ENCODE results near the gene NEURL1.

GRCh38 chr10:103466734-103467133 lies 26.8 kb upstream of the NEURL1 start:
- TF ChIP-seq, protein P1, sequence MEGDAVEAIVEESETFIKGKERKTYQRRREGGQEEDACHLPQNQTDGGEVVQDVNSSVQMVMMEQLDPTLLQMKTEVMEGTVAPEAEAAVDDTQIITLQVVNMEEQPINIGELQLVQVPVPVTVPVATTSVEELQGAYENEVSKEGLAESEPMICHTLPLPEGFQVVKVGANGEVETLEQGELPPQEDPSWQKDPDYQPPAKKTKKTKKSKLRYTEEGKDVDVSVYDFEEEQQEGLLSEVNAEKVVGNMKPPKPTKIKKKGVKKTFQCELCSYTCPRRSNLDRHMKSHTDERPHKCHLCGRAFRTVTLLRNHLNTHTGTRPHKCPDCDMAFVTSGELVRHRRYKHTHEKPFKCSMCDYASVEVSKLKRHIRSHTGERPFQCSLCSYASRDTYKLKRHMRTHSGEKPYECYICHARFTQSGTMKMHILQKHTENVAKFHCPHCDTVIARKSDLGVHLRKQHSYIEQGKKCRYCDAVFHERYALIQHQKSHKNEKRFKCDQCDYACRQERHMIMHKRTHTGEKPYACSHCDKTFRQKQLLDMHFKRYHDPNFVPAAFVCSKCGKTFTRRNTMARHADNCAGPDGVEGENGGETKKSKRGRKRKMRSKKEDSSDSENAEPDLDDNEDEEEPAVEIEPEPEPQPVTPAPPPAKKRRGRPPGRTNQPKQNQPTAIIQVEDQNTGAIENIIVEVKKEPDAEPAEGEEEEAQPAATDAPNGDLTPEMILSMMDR (IDR thresholded peaks at IDR 0.05), result no peak
- no peak for TF ChIP-seq POLR2A (IDR thresholded peaks at IDR 0.05)

Measured in Peyer's patch (tissue), 4 donors.